ENCODE results near the gene SLC22A12.

DNA sequence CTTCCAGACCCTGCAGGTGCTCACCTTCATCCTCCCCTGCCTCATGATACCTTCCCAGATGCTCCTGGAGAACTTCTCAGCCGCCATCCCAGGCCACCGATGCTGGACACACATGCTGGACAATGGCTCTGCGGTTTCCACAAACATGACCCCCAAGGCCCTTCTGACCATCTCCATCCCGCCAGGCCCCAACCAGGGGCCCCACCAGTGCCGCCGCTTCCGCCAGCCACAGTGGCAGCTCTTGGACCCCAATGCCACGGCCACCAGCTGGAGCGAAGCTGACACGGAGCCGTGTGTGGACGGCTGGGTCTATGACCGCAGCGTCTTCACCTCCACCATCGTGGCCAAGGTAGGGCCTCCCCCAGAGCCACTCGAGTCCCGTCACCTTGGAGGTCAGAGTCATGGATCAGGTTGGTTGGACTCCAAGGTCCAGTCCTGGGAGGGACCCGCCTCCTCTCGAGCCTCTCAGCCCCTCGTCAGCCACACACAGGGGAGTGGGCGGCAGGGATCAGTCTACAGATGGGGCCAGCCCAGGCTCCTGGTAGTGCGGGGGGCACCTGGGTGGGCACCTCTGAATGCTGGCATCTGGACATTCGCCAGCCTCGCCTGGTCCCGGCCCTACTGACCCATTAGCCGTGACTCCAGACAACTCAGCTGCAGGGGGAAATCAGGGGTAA lies 34.8 kb upstream of the SLC22A12 start:
- no peak for TF ChIP-seq POLR2A (IDR thresholded peaks at IDR 0.05; ENCODE audit: extremely low read depth, insufficient read length)
- TF ChIP-seq, protein P1, sequence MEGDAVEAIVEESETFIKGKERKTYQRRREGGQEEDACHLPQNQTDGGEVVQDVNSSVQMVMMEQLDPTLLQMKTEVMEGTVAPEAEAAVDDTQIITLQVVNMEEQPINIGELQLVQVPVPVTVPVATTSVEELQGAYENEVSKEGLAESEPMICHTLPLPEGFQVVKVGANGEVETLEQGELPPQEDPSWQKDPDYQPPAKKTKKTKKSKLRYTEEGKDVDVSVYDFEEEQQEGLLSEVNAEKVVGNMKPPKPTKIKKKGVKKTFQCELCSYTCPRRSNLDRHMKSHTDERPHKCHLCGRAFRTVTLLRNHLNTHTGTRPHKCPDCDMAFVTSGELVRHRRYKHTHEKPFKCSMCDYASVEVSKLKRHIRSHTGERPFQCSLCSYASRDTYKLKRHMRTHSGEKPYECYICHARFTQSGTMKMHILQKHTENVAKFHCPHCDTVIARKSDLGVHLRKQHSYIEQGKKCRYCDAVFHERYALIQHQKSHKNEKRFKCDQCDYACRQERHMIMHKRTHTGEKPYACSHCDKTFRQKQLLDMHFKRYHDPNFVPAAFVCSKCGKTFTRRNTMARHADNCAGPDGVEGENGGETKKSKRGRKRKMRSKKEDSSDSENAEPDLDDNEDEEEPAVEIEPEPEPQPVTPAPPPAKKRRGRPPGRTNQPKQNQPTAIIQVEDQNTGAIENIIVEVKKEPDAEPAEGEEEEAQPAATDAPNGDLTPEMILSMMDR (IDR thresholded peaks at IDR 0.05; ENCODE audit: low read depth, low read length), result no peak
- no peak for TF ChIP-seq MYC (IDR thresholded peaks at IDR 0.05; ENCODE audit: low read depth, low read length)

Data from NB4 (cell line).